ENCODE results near the gene TGFBR2. TPM values are rescaled to one million over a fixed set of nuclear protein-coding genes. Genes with fewer than 3 reads are reported as not detected.

The TGFBR2 gene
- total and polyA plus RNA-seq, 10 of the 15 experiments (the other 5 are each of a cell fraction or from before 2014, with no cell fraction given): 0.02 to 0.98 (median 0.18) TPM; not detected in 1

- H3K9me3 ChIP-seq (replicated peaks; ENCODE audit: control insufficient read depth, insufficient read depth, low read length): no peaks in the 10 kb centered on the region; the same call in 2 of the 3 replicates
- no peaks in the 10 kb centered on the region for H3K79me2 ChIP-seq (ENCODE audit: control insufficient read depth, insufficient read depth, low read length)
- FAIRE-seq (no peak), DNase-seq (ENCODE audit: low read depth, low spot score) (no peak), ATAC-seq (no peak)
- intact Hi-C loops (cut with micrococcal nuclease; ENCODE audit: unreplicated experiment) (no loop called here), in situ Hi-C loops (cut with MboI) (no loop called here)
- no peak overlapping the region for H3K9ac ChIP-seq (ENCODE audit: control insufficient read depth, insufficient read depth, low read length)
- SMC1A ChIA-PET (ENCODE audit: uncharacterized antibody, unreplicated experiment): no interaction called here
- no peaks in the 10 kb centered on the region for H4K20me1 ChIP-seq (ENCODE audit: control insufficient read depth, insufficient read depth)
- RAD21 ChIA-PET (ENCODE audit: unreplicated experiment): no interaction called here
- CTCF ChIA-PET: no interaction called here
- no peak overlapping the region for H3K4me2 ChIP-seq (ENCODE audit: control insufficient read depth, insufficient read depth)
- H3K27ac ChIP-seq (ENCODE audit: control insufficient read depth, insufficient read depth): no peak overlapping the region
- WGBS (ENCODE audit: insufficient coverage, insufficient replicate concordance, low lambda C conversion rate, missing lambda C conversion rate): 38% methylated on average over 2 of the region's 2 CpGs
- TF ChIP-seq POLR2AphosphoS2 (IDR thresholded peaks at IDR 0.05; ENCODE audit: low read depth, low read length) (no peak), NBN (IDR thresholded peaks at IDR 0.05) (no peak), FOS (IDR thresholded peaks at IDR 0.05; ENCODE audit: borderline replicate concordance, extremely low read depth, insufficient read length) (no peak), MEF2B (IDR thresholded peaks at IDR 0.05; ENCODE audit: partially characterized antibody, poor library complexity, severe bottlenecking) (no peak), TAF1 (IDR thresholded peaks at IDR 0.05; ENCODE audit: borderline replicate concordance, low read depth, low read length) (no peak)
- H2AFZ ChIP-seq (ENCODE audit: control insufficient read depth, low read depth, low read length): no peak overlapping the region
- POLR2A ChIA-PET: no interaction called here
- BruUV-seq (replicated peaks): no TSS peak
- H3K27me3 ChIP-seq (replicated peaks in 1 of 2; ENCODE audit: control insufficient read depth in 2 of 2, insufficient read depth in 2 of 2, low read length in 1 of 2): no peaks in the 10 kb centered on the region
- H3K36me3 ChIP-seq (ENCODE audit: control insufficient read depth in 2 of 2, insufficient read depth in 2 of 2, low read length in 1 of 2): no peaks in the 10 kb centered on the region
- no peak overlapping the region for H3K4me3 ChIP-seq
- H3K4me1 ChIP-seq (ENCODE audit: control insufficient read depth, insufficient read depth, low read length): peaks cover 20% of the 10 kb centered on the region
These were observed 54.9 kb downstream of the TGFBR2 start for GRCh38 chr3:30661098-30661873.

GRCh38 chr3:30662836-30663235 is 56.4 kb downstream of the TGFBR2 start:
- H3K4me2 ChIP-seq (ENCODE audit: control insufficient read depth, insufficient read depth): no peak overlapping the region
- FAIRE-seq: no peak
- H3K36me3 ChIP-seq (ENCODE audit: control insufficient read depth in 2 of 2, insufficient read depth in 2 of 2, low read length in 1 of 2): no peaks in the 10 kb centered on the region
- H3K4me3 ChIP-seq: no peak overlapping the region
- ChIA-PET SMC1A (ENCODE audit: uncharacterized antibody, unreplicated experiment) (no interaction called here), CTCF (no interaction called here), RAD21 (ENCODE audit: unreplicated experiment) (no interaction called here), POLR2A (interaction anchor here (0.6 kb wide), 1 partner anchor 45 kb away, joined by 5 read pairs; no protein-coding TSS in a partner anchor)
- H3K4me1 ChIP-seq (ENCODE audit: control insufficient read depth, insufficient read depth, low read length): peaks cover 17% of the 10 kb centered on the region
- in situ Hi-C loops (cut with MboI) (no loop called here), intact Hi-C loops (cut with micrococcal nuclease; ENCODE audit: unreplicated experiment) (no loop called here)
- no TSS peak for BruUV-seq (replicated peaks)
- H3K9me3 ChIP-seq (replicated peaks; ENCODE audit: control insufficient read depth, insufficient read depth, low read length): no peaks in the 10 kb centered on the region
- H3K27me3 ChIP-seq (replicated peaks in 1 of 2; ENCODE audit: control insufficient read depth in 2 of 2, insufficient read depth in 2 of 2, low read length in 1 of 2): no peaks in the 10 kb centered on the region
- no peak for ATAC-seq
- H3K9ac ChIP-seq (ENCODE audit: control insufficient read depth, insufficient read depth, low read length): no peak overlapping the region
- no peak for DNase-seq (ENCODE audit: low read depth, low spot score)
- H4K20me1 ChIP-seq (ENCODE audit: control insufficient read depth, insufficient read depth): no peaks in the 10 kb centered on the region
- H2AFZ ChIP-seq (ENCODE audit: control insufficient read depth, low read depth, low read length): no peak overlapping the region
- no peak overlapping the region for H3K27ac ChIP-seq (ENCODE audit: control insufficient read depth, insufficient read depth)
- no peaks in the 10 kb centered on the region for H3K79me2 ChIP-seq (ENCODE audit: control insufficient read depth, insufficient read depth, low read length)
- 44% methylated on average over 3 of the region's 3 CpGs for WGBS (ENCODE audit: insufficient coverage, insufficient replicate concordance, low lambda C conversion rate, missing lambda C conversion rate)
- TF ChIP-seq ELK1 (IDR thresholded peaks at IDR 0.05; ENCODE audit: low read depth, low read length): no peak
- no peak for TF ChIP-seq HDAC2 (IDR thresholded peaks at IDR 0.05)
- TF ChIP-seq TCF12 (IDR thresholded peaks at IDR 0.05; ENCODE audit: low read depth, low read length): no peak
- TF ChIP-seq JUNB (IDR thresholded peaks at IDR 0.05): no peak
- no peak for TF ChIP-seq ATF2 (IDR thresholded peaks at IDR 0.05; ENCODE audit: low read length)
- no peak for TF ChIP-seq RB1 (IDR thresholded peaks at IDR 0.05; ENCODE audit: borderline replicate concordance)
- TF ChIP-seq KLF5 (IDR thresholded peaks at IDR 0.05; ENCODE audit: partially characterized antibody): no peak
- TF ChIP-seq BACH1 (IDR thresholded peaks at IDR 0.05; ENCODE audit: borderline replicate concordance): no peak
- TF ChIP-seq BCL3 (IDR thresholded peaks at IDR 0.05; ENCODE audit: borderline replicate concordance, insufficient read depth, low read depth, low read length, poor library complexity, severe bottlenecking): no peak
- TF ChIP-seq RAD51 (IDR thresholded peaks at IDR 0.05): no peak
